NOMO-1 treated with dmso at 0.1 percent for 144 hours (cell line): ENCODE measurements around the gene RARG.

Source experiments
- DNase-seq: peaks from one replicate; lab custom pipeline; 2025; ENCODE audit not compliant: unreplicated experiment; lab: John Stamatoyannopoulos, UW

RARG gene

DNA sequence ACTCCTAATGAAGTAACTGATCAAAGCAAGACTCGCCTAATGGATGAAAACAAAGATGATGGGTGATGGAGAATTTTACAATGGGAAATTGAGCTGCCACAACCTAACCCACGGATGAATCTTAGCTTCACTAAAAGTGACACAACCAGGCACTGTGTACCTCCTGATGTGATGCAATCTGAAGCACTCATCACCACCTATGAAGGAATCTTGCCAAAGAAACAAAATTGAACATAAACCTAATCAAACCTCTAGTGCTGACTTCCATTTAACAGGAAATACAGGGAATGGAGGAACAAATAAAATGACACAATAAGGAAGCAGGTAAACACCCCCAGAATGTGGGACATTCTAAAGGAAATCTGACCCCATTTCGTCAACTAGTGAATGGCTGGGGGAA, 13.3 kb upstream of the RARG start:
- no peak for DNase-seq

DNA sequence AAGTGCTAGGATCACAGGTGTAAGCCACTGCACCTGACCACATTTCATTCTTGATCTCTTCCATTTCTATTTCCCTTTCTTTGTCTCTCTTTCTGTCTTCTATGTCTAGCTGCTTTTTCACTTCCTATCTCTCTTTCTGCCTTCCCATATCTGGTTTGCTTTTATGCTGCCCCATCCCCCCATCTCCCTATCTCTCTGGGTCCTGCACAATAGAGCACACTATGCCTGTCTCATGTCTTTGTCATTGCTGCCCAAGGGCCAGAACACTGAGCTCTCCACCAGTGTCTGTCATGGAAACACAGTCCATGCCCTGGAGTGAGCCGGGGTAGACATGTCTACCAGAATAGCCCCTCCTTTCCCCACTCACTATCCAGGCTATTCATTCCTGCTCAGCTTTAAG, 12.3 kb upstream of the RARG start:
- no peak for DNase-seq

DNA sequence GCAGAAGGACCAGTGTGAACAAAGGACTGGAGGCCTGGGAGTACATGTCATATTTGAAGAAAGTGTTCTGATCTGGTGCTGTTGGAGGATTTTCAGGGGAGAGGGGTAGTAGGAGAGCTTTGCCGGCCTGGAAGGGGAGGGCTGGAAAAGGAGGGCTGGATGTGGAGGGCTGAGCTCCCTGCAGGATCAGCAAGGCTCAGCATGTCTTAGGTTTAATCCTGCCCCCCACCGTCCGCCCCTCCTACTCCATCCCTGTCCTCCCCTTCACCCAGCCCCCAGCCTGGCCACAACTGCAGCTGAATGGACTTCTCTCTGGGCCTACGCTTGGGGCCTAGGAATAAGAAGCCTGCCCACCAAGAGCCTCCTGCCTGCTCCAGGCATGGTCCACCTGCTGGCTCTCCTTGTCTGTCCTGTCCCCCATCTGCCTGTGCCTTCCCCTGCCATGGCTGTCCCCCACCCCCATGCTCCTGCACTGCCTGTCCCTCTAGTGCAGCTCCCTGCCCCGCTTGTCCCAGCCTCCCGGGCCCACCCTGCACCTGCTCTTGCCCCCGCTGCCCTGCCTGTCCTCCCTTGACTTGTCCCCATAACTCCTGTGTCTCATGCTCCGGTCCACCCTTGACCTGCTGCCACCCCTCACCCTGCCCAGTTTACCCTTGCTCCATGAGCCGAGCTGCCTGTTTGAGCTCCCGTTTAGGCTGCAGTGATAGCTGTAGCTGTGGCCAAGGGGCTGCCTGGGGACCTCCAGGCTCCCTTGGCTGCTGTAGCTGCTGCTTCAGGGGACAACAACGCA, 9.8 kb upstream of the RARG start:
- no peak for DNase-seq

DNA sequence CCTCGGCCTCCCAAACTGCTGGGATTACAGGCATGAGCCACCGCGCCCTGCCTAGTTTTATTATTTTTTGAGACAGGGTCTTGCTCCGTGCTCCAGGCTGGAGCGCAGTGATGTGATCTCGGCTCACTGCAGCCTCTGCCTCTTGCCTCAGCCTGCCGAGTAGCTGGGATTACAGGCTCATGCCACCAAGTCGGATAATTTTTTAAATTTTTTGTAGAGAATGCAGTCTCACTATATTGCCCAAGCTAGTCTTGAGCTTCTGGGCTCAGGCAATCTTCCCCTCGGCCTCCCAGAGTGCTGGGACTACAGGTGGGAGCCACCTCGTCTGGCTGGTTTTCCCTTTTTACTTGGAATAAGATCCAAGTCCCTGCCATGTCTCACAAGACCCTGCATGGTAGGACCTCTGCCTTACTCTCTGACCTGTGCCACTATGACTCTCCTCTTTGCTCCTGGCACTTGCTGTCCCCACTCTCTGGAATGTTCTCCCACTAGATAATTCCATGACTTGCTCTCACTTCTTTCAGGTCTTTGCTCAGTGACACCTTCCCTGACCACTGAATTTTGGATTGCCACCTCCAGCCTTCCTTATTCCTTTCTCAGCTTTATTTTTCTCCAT, 7.7 kb upstream of the RARG start:
- no peak for DNase-seq

DNA sequence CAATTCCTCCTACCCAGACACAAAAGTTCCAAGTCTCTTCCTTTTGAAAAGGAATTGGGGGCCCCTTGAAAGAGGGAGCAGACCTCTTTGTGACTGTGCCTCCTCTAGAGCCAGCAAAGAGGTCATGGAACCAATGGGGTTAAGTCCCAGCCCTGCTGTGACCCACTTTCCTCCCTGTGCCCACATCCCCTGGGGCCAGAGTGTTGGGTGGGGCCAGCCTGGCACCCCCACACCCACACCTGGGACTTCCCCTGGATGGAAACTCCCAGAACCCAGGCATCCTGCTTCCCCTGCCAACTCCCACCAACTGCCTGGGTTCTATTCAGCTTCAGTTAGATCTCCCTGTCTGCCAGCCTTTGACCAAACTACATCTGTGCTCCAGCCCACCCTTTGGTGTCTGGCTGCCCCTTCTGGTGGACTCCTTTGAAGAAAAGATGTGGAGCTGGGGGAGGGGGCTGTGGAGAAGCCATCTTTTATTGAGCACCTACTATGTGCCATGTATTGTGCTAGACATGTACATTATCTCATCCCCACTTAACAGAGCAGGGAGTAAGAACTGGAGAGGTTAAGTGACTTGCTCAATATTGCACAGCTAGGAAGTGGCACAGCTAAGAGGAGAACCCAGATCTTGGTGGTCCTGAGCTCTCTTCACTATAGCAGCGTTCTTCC, 4.6 kb upstream of the RARG start:
- no peak for DNase-seq

DNA sequence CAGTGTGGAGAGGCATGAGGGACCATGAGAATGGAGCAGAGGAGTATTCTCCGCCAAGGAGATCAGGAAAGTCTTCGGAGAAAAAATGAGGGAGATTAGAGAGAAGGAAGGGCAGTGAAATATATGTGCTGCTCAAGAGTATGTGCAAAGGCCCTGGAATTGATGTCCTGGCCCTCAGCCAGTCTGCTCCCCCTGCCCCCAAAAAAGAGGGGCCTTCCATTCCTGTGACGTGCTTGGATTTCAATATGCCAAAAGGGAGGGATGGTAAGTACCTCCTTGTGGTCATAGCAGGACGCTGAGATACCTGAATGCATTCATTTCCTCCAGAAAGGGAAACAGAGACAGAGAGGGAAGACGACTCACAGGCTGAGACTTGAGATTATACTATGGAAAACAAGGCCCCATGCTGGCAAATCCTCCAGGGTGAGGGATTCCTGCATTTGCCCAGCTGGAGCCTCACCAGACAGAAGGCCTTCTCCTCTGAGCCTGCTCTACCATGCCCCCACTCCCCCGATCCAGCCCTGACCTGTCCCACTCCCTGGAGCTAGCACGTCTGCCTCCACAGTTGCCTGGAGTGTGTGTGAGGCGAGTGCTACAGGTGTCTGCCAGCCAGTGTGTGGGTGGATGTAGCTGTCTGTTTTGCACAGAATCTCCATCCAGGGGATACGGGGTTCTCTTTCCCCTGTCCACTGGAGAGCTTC, 3.9 kb upstream of the RARG start:
- no peak for DNase-seq

DNA sequence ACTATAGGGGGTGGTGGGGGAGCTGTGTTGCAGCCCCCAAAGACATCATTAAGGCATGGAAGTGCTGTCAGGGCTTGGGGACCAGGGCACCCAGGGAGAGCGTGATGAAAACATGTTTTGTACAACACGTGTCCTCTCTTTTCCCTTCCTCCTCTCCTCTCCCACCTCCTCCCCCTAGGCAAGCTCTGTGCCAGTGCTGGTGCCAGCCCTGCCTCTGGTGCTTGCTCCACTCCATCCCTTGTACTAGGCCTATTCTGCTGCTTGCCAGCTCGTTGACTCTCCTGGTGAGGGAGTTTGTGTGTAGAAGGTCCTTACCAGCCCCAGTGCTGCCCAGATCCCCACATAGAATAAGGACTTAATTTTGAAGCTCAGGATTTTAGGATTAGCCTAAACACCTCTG, 3.2 kb upstream of the RARG start:
- no peak for DNase-seq

DNA sequence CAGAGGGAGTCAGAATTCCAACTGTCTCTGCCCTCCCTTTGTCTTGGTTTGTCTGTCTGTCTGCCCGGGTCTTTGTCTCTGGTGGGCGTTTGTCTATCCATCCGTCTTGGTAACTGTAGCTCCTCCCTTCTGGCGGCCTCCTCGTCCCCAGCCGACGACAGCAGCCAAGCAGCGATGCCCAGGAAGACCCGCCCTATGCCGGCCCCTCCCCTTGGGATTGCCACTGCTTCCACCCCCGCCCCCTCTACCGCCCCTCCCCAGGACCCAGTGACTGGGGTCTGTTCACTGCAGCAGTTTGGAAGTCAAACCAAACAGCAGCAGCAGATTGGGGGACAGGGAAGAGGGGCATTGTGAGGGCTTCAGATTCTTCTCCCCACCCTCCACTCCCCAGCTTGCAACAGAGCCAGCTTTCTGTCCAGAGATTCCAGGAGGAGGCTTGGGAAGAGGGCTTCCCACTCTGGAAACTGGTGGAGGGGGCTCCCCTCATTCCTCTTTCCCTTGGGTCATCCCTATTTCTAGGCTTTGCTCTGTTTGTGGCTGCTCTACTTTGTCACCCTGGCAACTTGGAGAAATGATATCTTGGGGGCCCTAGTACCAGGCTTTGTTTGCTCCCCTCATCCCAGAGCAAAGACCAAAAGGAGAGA, 2.4 kb upstream of the RARG start:
- no peak for DNase-seq

DNA sequence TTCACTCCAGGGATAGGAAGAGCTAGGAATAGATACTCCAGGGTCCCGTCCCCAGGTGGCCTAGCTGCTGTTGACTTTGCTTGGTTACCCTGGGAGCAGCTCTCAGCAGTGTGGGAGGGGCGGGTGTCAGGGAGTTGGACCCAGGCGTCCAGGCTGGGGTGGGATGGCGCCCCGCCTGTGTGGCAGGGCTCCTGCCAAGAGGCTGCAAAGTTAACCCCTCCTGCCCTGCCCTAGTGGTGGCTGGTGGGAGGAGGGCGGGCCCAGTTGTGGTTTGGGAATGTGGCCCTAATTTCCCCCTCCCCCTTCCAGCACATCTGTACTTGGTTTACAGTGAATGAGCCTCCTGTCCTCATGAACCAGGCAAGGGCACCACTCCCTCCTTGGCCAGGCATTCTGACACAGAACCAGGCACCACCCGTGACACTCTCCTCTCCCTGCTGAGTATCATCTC, 1.7 kb upstream of the RARG start:
- no peak for DNase-seq

DNA sequence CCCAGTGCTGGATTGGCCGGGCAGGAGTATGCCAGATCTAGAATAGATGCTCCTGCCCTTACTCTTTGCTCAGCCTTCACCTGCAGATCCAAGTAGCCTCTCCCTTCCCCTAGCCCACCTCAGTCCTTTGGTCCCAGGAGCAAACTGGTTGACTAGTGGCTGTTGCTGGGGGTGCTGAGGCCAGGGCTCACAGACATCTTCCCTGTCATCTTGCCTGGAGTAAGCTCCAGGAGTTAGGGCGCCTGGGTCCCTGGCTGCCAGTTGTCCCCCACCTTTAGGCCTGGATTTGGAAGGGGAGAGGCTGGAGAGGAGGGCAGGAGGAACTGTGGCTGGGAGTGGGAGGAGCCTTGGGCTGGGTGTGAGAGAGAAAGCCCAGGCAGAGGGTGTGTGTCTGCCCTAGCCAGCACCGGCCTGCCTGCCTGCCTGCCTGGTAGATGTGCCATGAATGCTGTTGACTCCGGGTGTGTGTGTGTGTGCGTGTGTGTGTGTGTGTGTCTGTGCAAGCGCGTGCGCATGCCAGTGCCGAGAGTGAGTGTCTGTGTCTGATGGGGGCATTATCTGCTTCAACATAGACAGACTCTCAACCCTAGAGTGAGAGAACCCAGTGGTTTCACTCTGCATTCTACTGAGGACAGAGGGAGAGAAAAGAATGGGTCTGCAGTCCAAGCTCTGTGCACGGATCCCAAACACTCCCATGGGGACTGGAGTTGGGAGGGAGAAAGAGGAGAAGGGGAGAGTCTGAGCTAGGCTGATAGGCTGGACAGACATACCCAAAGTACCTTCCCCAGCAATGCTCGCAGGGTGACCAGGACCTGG, 845 bp upstream of the RARG start:
- no peak for DNase-seq

DNA sequence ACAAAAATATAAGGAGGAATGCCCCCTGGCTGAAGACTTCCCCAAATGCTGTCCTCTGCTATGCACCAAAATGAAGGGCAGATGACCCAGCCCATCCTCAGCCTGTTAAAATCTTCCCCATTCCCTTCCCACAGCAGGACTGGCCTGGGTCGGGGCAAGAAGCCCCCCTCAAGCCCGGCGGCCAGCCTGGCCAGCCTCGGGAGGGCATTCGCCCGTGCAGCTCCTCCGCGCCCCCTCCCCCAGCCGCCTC, 413 bp downstream of the RARG start:
- no peak for DNase-seq

DNA sequence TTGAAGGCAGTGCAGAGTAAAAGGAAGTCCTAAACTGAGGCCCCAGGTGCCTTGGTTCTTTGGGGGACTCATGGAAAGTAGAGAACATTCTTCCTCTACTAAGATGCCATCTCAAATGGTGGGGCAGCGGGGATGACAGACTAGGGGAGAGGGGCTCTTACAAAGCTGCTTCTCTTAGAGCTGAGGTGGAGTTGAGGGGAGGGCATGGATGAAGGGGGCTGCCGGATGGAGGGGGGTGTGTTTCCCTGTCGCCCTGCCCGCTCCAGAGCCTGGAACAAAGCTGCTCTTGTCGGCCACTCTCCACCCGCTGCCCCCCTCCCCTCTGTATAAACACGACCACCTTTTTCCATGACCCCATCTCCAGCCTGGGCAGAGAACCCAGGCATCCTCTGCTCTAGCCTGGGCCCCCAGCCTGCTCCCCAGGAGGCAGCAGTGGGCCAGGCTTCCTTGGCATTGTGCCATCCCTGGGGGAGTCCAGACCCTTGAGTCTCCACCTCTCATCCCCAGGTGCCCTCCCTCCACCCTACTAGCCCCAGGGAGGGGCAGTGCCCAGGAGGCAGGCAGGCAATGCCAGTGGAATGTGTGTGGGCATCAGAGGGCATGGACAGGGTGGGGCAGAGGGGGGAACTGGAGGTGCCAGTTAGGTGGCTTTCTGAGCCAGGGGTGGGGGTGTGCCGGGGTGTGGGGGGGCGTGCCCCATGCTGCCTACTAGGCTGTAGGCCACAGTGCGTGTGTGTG, 1.7 kb downstream of the RARG start:
- no peak for DNase-seq

DNA sequence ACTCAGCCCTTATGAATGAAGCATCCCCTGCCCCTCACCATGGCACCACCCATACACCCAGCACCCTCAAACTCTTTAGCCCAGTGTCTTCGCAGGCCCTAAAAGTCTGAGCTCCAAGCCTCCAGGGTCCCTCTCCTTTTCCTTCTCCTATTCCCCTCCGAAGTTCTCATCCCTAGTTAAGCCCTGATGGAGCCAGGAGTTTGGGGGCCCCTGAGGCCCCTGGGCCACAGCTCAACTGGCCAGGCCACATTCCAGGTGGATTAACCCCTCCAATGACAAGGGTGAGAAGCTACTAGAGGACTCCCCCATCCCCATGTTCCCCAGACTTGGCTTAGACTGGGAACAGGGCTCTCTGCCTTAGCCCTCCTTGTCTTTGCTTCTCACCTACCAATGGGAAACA, 2.6 kb downstream of the RARG start:
- no peak for DNase-seq

DNA sequence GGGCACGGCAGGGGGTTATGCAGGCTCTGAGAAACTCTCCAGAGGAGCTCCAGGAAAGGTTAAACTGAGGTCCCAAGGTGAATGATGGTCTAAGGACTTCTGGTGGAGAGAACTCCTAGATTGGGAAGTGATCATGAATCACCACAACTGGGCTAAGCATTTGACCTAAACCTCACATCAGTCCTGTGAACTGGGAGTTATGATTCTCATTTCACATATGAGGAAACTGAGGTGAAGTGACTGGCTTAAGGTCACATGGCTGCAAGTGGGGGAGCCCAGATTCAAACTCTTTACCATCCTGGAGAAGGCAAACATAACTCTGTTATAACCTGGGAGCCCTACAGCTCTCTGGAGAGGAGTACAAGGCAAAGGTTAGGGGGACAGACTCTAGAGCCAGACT, 4.2 kb downstream of the RARG start:
- no peak for DNase-seq

DNA sequence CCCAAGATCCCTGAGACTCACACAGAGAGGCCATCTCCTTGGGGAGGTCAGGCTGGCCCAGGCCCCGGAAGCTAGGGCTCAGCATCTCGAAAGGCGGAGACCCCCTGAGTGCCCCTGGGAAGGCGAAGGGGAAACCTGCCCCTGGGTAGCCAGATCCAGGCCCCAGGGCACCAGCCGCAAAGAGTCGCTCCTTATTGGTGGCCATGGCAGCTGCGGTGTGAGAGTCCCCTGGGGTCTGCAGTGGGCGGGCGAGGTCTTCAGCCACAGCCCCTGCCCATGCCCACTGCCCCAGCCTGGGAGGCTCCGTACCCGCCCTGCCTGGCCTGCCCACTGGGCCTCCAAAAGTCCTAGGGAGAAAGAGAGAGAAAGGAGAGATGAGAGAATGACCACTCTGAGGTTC, 4.7 kb downstream of the RARG start:
- no peak for DNase-seq

DNA sequence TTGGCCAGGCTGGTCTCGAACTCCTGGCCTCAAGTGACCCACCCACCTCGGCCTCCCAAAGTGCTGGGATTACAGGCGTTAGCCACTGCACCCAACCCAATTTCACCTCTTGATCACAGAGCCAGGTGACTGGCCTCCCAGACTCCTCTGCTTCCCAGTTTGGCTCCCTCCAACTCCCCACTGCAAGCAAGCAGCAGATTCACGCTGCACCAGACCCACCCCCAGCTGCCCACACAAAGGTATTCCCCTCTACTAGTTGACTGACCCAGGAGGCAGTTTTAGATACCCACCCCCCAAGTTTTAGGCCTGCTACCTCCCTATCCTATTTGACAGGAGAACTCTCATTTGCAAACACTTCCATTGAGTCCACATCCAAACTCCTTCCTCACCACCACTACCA, 5.2 kb downstream of the RARG start:
- no peak for DNase-seq

DNA sequence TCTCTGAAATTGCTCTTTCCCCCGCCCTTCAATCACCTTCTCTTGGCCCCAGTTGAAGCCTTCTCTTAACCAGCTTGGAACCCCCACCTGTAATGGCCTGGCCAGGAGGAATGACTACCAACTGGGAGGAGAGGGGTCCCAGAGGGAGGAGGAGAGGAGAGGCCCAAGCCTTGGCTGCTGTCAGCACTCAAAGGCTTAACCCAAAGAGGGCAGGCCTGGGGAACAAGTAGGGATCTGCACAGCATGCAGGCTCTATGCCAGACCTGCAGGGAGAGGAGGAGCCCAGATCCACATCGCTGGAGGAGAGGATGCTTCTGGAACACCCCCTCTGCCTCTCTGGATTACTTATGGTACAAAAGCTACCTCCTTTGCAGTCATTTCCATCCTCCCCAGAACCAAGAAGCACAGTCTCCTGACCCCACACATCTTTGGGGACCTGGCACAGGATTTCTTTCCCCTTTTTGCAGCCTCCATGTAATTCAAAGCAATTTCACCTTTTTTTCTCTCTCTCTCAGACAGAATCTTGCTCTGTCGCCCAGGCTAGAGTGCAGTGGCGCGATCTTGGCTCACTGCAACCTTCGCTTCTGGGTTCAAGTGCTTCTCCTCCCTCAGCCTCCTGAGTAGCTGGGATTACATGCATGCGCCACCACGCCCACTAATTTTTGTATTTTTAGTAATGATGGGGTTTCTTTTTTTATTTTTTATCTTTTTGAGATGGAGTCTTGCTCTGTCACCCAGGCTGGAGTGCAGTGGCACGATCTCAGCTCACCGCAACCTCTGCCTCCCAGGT, 6.2 kb downstream of the RARG start:
- DNase-seq: no peak

DNA sequence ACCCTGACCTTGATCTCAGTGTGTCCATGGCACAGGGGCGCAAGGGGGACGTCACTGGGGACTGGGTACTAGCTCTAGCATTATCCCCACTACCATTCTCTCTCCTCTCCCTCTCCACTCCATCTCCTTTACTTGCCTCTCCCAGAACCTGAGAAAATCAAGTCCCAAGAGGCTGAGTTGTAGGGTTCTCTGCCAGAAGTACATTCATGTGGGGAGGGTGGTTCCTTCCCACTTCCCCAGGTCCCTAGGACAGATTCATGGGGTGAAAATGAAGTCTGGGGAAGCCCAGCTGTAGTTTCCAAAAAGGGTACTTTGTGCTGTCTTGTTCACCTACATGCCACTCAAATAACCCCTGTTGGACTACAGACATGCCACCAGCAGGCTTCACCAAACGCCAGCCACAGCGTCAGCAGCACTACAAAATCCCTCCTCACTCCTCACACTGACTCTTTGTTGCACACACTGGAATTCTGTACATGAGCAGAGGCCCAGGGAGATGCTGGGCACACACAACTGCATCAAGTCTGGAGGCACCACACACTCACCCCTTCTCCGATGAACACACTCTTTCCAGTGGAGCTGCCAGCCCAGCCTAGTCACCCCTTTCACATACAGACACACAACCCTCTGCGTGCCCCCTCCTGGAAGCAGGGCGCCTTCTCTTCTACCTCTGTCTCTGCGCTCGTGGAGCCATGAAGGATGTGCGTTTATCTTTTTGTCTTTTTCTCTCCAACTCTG, 6.9 kb downstream of the RARG start:
- no peak for DNase-seq
